Pancreas (tissue), 10 donors: ENCODE measurements around the gene RABGAP1L. TPM values are rescaled to one million over a fixed set of nuclear protein-coding genes. Genes with fewer than 3 reads are reported as not detected.

Experiments used
- ATAC-seq, 4 donors: fragments of 200-7000 bp; cut with Tn5 transposase; one replicate each; pipeline versions ENCODE4 v1.8.0 to v1.9.1; 2020; ENCODE audit warnings: mild to moderate bottlenecking in 4 of 4, moderate library complexity in 4 of 4
- DNase-seq, 6 donors: peaks; one replicate each; pipeline ENCODE4 v3.0.0-alpha.2; 2020
- FAIRE-seq: peaks from 2 replicates; lab custom pipeline; 2012; peaks lifted over from hg19 to GRCh38; lab: Jason Lieb, UNC
- H3K27ac ChIP-seq, 4 donors: fragments of 200-600 bp; sonication (generic); 1 replicate in 3 of 4; 2 replicates in 1 of 4; pipeline versions ENCODE4 v1.5.0 to v1.8.0; 2020
- H3K27me3 ChIP-seq, 4 donors: fragments of 200-600 bp; one replicate each; pipeline ENCODE4 v1.8.0; 2021
- H3K36me3 ChIP-seq, 3 donors: fragments of 200-600 bp; sonication (generic) in 1 of 3; one replicate each; pipeline versions ENCODE4 v1.5.0 to v1.8.0; 2020 to 2021
- H3K4me1 ChIP-seq, 3 donors: fragments of 200-600 bp; one replicate each; pipeline ENCODE4 v1.8.0; 2021
- H3K4me3 ChIP-seq, 4 donors: fragments of 200-600 bp; sonication (generic) in 2 of 4; one replicate each; pipeline versions ENCODE4 v1.5.0 to v1.8.0; 2020 to 2021
- H3K9me3 ChIP-seq, 4 donors: fragments of 200-600 bp; one replicate each; pipeline ENCODE4 v1.8.0; 2021
- WGBS, 2 donors: extraction: QIAGEN DNeasy Blood & Tissue Kit; methylation state at CpG; one replicate each; pipeline ENCODE4 v1.1.7; 2013; 5-methylcytosine and 5-hydroxymethylcytosine counted together
- intact Hi-C, 3 donors: fragments of 100-400 bp; cut with DNase I; formaldehyde crosslinking; loops; one replicate each; pipeline versions ENCODE4 v1.11.1 to v1.14.2; 2022
- polyA plus RNA-seq, 2 donors: library from polyadenylated mRNA; stranded (reverse); fragments of 200-250 nt; gene quantifications; one replicate each; pipeline ENCODE4 v1.2.3, GENCODE V29; 2013
- total RNA-seq, 6 donors: library from RNA; stranded (reverse); fragmentation: NEBNext Ultra II Directional in 4 of 6; extraction: Animal tissue kit (Norgen Biotek cat#: 25700) in 4 of 6; gene quantifications; one replicate each; pipeline versions ENCODE4 v1.2.1 to v1.2.4, GENCODE V29; 2021 to 2023
- TF ChIP-seq, protein P1 (sequence below), 4 donors: fragments of 200-600 bp; sonication (generic) in 3 of 4; IDR thresholded peaks; one replicate each; pipeline versions ENCODE4 v1.5.0 to v1.8.0; 2021; ENCODE audit warnings: antibody characterized with exemption in 4 of 4
- donor health status: healthy with polysubstance abuse.
- donor health status: DM: no; HTN: no; CAD: no; lungs with moderate emphysema.
- donor health status: DM: no; HTN: no; CAD: no.
- donor health status: control.
- donor health status: control.
- donor health status: Bipolar disorder and iron deficiency.
- donor health status: DM: yes; HTN: yes; CAD: no.
- donor health status: DM: no; HTN: no; CAD: no.
- donor health status: DM: no; HTN: no; CAD: no.
- donor health status: DM: yes; HTN: yes; CAD: no.

The RABGAP1L gene
- total and polyA plus RNA-seq, 8 donors = 13.9 to 64.8 (median 36.1) TPM

GRCh38 chr1:174398246-174398645 is 238.9 kb downstream of the RABGAP1L start:
- Histone ChIP-seq H3K36me3 (no peaks in the 10 kb centered on the region), H3K4me1 (no peaks in the 10 kb centered on the region), H3K9me3 (no peaks in the 10 kb centered on the region), H3K27ac (no peak overlapping the region), H3K4me3 (no peak overlapping the region), H3K27me3 (no peaks in the 10 kb centered on the region)
- DNase-seq (no peak), ATAC-seq (no peak), FAIRE-seq (no peak)
- intact Hi-C loops = no loop called here
- TF ChIP-seq, protein P1, sequence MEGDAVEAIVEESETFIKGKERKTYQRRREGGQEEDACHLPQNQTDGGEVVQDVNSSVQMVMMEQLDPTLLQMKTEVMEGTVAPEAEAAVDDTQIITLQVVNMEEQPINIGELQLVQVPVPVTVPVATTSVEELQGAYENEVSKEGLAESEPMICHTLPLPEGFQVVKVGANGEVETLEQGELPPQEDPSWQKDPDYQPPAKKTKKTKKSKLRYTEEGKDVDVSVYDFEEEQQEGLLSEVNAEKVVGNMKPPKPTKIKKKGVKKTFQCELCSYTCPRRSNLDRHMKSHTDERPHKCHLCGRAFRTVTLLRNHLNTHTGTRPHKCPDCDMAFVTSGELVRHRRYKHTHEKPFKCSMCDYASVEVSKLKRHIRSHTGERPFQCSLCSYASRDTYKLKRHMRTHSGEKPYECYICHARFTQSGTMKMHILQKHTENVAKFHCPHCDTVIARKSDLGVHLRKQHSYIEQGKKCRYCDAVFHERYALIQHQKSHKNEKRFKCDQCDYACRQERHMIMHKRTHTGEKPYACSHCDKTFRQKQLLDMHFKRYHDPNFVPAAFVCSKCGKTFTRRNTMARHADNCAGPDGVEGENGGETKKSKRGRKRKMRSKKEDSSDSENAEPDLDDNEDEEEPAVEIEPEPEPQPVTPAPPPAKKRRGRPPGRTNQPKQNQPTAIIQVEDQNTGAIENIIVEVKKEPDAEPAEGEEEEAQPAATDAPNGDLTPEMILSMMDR (IDR thresholded peaks at IDR 0.05) = no peak
- 97% methylated on average over 4 of the region's 4 CpGs for WGBS, 2 donors

- no peak overlapping the region for H3K4me3 ChIP-seq
- H3K36me3 ChIP-seq = no peaks in the 10 kb centered on the region
- WGBS, 2 donors = 11 to 32% methylated on average over 1 of the region's 1 CpG
- TF ChIP-seq, protein P1 (IDR thresholded peaks at IDR 0.05) = no peak
- DNase-seq = no peak
- no peak for ATAC-seq
- FAIRE-seq = no peak
- H3K9me3 ChIP-seq = no peaks in the 10 kb centered on the region
- no peaks in the 10 kb centered on the region for H3K4me1 ChIP-seq
- intact Hi-C loops = no loop called here
- H3K27me3 ChIP-seq = no peaks in the 10 kb centered on the region
- no peak overlapping the region for H3K27ac ChIP-seq
These were observed 239.9 kb downstream of the RABGAP1L start for GRCh38 chr1:174399211-174399610.

- Histone ChIP-seq H3K4me1 (peaks cover 0 to 11% (median 0%) of the 10 kb centered on the region in 3 donors), H3K9me3 (no peaks in the 10 kb centered on the region), H3K27ac (no peak overlapping the region), H3K27me3 (no peaks in the 10 kb centered on the region), H3K4me3 (no peak overlapping the region), H3K36me3 (no peaks in the 10 kb centered on the region)
- ATAC-seq (no peak), FAIRE-seq (no peak), DNase-seq (no peak)
- TF ChIP-seq, protein P1 (IDR thresholded peaks at IDR 0.05) = no peak
- intact Hi-C loops = no loop called here
- WGBS, 2 donors = 90 to 95% methylated on average over 4 of the region's 4 CpGs
These were observed 241.8 kb downstream of the RABGAP1L start for GRCh38 chr1:174401075-174401474.

- Histone ChIP-seq H3K4me3 (no peak overlapping the region), H3K4me1 (peaks cover 0 to 11% (median 0%) of the 10 kb centered on the region in 3 donors), H3K27me3 (no peaks in the 10 kb centered on the region), H3K27ac (no peak overlapping the region), H3K9me3 (no peaks in the 10 kb centered on the region), H3K36me3 (no peaks in the 10 kb centered on the region)
- TF ChIP-seq, protein P1 (IDR thresholded peaks at IDR 0.05) = no peak
- WGBS, 2 donors = 64 to 78% methylated on average over 1 of the region's 1 CpG
- DNase-seq = no peak
- intact Hi-C loops = no loop called here
- no peak for FAIRE-seq
- ATAC-seq = no peak
These were observed 245.9 kb downstream of the RABGAP1L start for GRCh38 chr1:174405219-174405618.

DNA sequence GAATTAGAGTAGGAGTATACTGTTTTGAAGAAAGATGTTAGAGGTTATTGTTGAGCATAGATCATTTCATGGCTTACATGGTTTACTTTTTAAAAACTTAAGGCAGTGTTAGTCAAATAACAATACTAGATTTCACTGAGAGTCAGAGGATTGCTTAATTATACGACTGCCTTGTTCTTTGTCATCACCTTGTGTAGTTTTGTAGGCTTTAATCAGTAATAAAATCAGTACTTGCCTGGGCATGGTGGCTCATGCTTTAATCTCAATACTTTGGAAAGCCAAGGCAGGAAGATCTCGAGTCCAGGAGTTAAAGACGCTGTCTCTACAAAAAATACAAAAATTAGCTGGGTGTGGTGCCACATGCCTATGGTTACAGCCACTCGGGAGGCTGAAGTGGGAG is 247.1 kb downstream of the RABGAP1L start:
- ATAC-seq = no peak
- no peaks in the 10 kb centered on the region for H3K9me3 ChIP-seq
- intact Hi-C loops = no loop called here
- peaks cover 0 to 11% (median 0%) of the 10 kb centered on the region in 3 donors for H3K4me1 ChIP-seq
- no peaks in the 10 kb centered on the region for H3K27me3 ChIP-seq
- WGBS, 2 donors = 91 to 97% methylated on average over 4 of the region's 4 CpGs
- no peak for DNase-seq
- FAIRE-seq = no peak
- TF ChIP-seq, protein P1 (IDR thresholded peaks at IDR 0.05) = no peak
- H3K36me3 ChIP-seq = no peaks in the 10 kb centered on the region
- no peak overlapping the region for H3K27ac ChIP-seq
- no peak overlapping the region for H3K4me3 ChIP-seq
